Retinal pigment epithelial cell (primary cell): ENCODE measurements around the gene WDPCP.

Source experiments
- DNase-seq: peaks from one replicate; pipeline ENCODE4 v3.0.0-alpha.2; 2010; ENCODE audit warnings: low read depth
- H3K4me3 ChIP-seq: 2 replicates; pipeline ENCODE4 v1.5.1; 2011; ENCODE audit warnings: mild to moderate bottlenecking, low read length, control low read depth, moderate library complexity
- CTCF ChIP-seq: conservative IDR thresholded peaks from 2 replicates; pipeline ENCODE4 v1.5.1; 2011; ENCODE audit warnings: low read depth, low read length, control low read depth, inconsistent platforms

Gene WDPCP

GRCh38 chr2:63537306-63537705 is 51.0 kb downstream of the WDPCP start:
- no peak for TF ChIP-seq CTCF
- DNase-seq, result no peak
- H3K4me3 ChIP-seq, result no peak overlapping the region

GRCh38 chr2:63530704-63531279 is 57.5 kb downstream of the WDPCP start:
- no peak for TF ChIP-seq CTCF
- no peak for DNase-seq
- no peak overlapping the region for H3K4me3 ChIP-seq

GRCh38 chr2:63525905-63526304 is 62.4 kb downstream of the WDPCP start:
- DNase-seq, result no peak
- H3K4me3 ChIP-seq, result no peak overlapping the region
- no peak for TF ChIP-seq CTCF

- no peak for DNase-seq
- H3K4me3 ChIP-seq, result no peak overlapping the region
- TF ChIP-seq CTCF, result no peak
These were observed 65.3 kb downstream of the WDPCP start for GRCh38 chr2:63522950-63523349.

- no peak for TF ChIP-seq CTCF
- no peak overlapping the region for H3K4me3 ChIP-seq
- no peak for DNase-seq
These were observed 67.5 kb downstream of the WDPCP start for GRCh38 chr2:63520793-63521192.

- no peak for TF ChIP-seq CTCF
- DNase-seq, result no peak
These were observed 73.5 kb downstream of the WDPCP start for GRCh38 chr2:63514781-63515180.

GRCh38 chr2:63514237-63514716 is 74.0 kb downstream of the WDPCP start:
- DNase-seq, result no peak
- H3K4me3 ChIP-seq, result no peak overlapping the region
- TF ChIP-seq CTCF, result no peak

More at GRCh38 chr2:63514781-63515180, 73.5 kb downstream of the WDPCP start:
- no peak overlapping the region for H3K4me3 ChIP-seq
